ENCODE results near the gene SLC28A2.

Gene SLC28A2

GRCh38 chr15:45326741-45327140, 74.7 kb downstream of the SLC28A2 start:
- no peak for DNase-seq (ENCODE audit: low read depth)

All from CMK (cell line).